NK-92 (cell line): ENCODE measurements around the gene PHPT1.
"Not testable (repeated sequence)": the region's sequence is repeated elsewhere in the genome, so short reads cannot be mapped to it uniquely, and the experiment has no call there.

ENCODE experiments used
- DNase-seq: peaks from one replicate; lab custom pipeline; 2025; ENCODE audit not compliant: unreplicated experiment; lab: John Stamatoyannopoulos, UW

The PHPT1 gene

GRCh38 chr9:136849038-136849959 lies at the start of gene PHPT1:
PHPT1 (plus strand) TSS chr9:136849409; CDS start chr9:136849431, 22 bp downstream.
- peak; percentile 53 for DNase-seq

GRCh38 chr9:136799854-136800657 lies 49.2 kb upstream of the PHPT1 start:
- peak; percentile 56 for DNase-seq

GRCh38 chr9:136802321-136802720 lies 46.9 kb upstream of the PHPT1 start:
- DNase-seq, result no peak

GRCh38 chr9:136803009-136803550 lies 46.1 kb upstream of the PHPT1 start:
- not testable (repeated sequence) for DNase-seq

- no peak for DNase-seq
Measured at GRCh38 chr9:136803551-136804508, 45.4 kb upstream of the PHPT1 start.

GRCh38 chr9:136804509-136805206 lies 44.6 kb upstream of the PHPT1 start:
- no peak for DNase-seq

GRCh38 chr9:136805207-136805740 lies 43.9 kb upstream of the PHPT1 start:
- DNase-seq, result no peak

- DNase-seq, result no peak
Measured at GRCh38 chr9:136806067-136806466, 43.1 kb upstream of the PHPT1 start.

- no peak for DNase-seq
Measured at GRCh38 chr9:136806631-136807201, 42.5 kb upstream of the PHPT1 start.

- no peak for DNase-seq
Measured at GRCh38 chr9:136807281-136808074, 41.7 kb upstream of the PHPT1 start, which contains the start of gene RABL6. RABL6 (plus strand) TSS chr9:136807948; CDS start chr9:136808197, 249 bp downstream.

- no peak for DNase-seq
Measured at GRCh38 chr9:136808075-136808805, 41.0 kb upstream of the PHPT1 start.

- DNase-seq, result no peak
Measured at GRCh38 chr9:136808806-136809158, 40.4 kb upstream of the PHPT1 start.

GRCh38 chr9:136814725-136815421 lies 34.3 kb upstream of the PHPT1 start:
- no peak for DNase-seq

- no peak for DNase-seq
Measured at GRCh38 chr9:136815422-136815782, 33.8 kb upstream of the PHPT1 start.

GRCh38 chr9:136820971-136821825 lies 28.0 kb upstream of the PHPT1 start:
- DNase-seq, result no peak

- no peak for DNase-seq
Measured at GRCh38 chr9:136821826-136822544, 27.2 kb upstream of the PHPT1 start.
